ENCODE measurements around the gene RND2. TPM values are rescaled to one million over a fixed set of nuclear protein-coding genes. Genes with fewer than 3 reads are reported as not detected.
A peak's percentile ranks its signal among the peaks of the same experiment; 100 is the strongest.

Gene RND2
- total and polyA plus RNA-seq, 2 of the 13 experiments (the other 11 are each of a cell fraction or from before 2014, with no cell fraction given) = 0.05 to 0.11 TPM

GRCh38 chr17:43010667-43011308 is 14.2 kb upstream of the RND2 start (continued):
- TF ChIP-seq HOMEZ (CRISPR knock-in tag; IDR thresholded peaks at IDR 0.05; ENCODE audit: low read depth) (peak; percentile 88; the same call in 1 of the 2 replicates), ZKSCAN1 (IDR thresholded peaks at IDR 0.05; ENCODE audit: low read length) (0 out of 2 replicates have a peak, but pooled peaks have one; percentile 17), SPEN (CRISPR knock-in tag; IDR thresholded peaks at IDR 0.05; ENCODE audit: low read depth) (peak; percentile 31; the same call in 1 of the 2 replicates), TOE1 (CRISPR knock-in tag; IDR thresholded peaks at IDR 0.05) (no peak), PHF21A (CRISPR knock-in tag; IDR thresholded peaks at IDR 0.05) (peak; percentile 93), ISL2 (CRISPR knock-in tag; IDR thresholded peaks at IDR 0.05) (peak; percentile 37; the same call in 1 of the 2 replicates), TP53 (CRISPR knock-in tag; conservative IDR thresholded peaks at IDR 0.05) (no peak), RXRA (CRISPR knock-in tag; IDR thresholded peaks at IDR 0.05) (peak; percentile 86; the same call in 1 of the 2 replicates), RCOR2 (CRISPR knock-in tag; IDR thresholded peaks at IDR 0.05) (peak; percentile 61; the same call in 1 of the 2 replicates)
- TF ChIP-seq, protein P1, sequence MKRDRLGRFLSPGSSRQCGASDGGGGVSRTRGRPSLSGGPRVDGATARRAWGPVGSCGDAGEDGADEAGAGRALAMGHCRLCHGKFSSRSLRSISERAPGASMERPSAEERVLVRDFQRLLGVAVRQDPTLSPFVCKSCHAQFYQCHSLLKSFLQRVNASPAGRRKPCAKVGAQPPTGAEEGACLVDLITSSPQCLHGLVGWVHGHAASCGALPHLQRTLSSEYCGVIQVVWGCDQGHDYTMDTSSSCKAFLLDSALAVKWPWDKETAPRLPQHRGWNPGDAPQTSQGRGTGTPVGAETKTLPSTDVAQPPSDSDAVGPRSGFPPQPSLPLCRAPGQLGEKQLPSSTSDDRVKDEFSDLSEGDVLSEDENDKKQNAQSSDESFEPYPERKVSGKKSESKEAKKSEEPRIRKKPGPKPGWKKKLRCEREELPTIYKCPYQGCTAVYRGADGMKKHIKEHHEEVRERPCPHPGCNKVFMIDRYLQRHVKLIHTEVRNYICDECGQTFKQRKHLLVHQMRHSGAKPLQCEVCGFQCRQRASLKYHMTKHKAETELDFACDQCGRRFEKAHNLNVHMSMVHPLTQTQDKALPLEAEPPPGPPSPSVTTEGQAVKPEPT (CRISPR knock-in tag; IDR thresholded peaks at IDR 0.05; ENCODE audit: low read depth) = no peak
- TF ChIP-seq, protein P2, sequence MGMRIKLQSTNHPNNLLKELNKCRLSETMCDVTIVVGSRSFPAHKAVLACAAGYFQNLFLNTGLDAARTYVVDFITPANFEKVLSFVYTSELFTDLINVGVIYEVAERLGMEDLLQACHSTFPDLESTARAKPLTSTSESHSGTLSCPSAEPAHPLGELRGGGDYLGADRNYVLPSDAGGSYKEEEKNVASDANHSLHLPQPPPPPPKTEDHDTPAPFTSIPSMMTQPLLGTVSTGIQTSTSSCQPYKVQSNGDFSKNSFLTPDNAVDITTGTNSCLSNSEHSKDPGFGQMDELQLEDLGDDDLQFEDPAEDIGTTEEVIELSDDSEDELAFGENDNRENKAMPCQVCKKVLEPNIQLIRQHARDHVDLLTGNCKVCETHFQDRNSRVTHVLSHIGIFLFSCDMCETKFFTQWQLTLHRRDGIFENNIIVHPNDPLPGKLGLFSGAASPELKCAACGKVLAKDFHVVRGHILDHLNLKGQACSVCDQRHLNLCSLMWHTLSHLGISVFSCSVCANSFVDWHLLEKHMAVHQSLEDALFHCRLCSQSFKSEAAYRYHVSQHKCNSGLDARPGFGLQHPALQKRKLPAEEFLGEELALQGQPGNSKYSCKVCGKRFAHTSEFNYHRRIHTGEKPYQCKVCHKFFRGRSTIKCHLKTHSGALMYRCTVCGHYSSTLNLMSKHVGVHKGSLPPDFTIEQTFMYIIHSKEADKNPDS (CRISPR knock-in tag; IDR thresholded peaks at IDR 0.05) = 0 out of 2 replicates have a peak, but pooled peaks have one; percentile 43
- TF ChIP-seq, protein P3, sequence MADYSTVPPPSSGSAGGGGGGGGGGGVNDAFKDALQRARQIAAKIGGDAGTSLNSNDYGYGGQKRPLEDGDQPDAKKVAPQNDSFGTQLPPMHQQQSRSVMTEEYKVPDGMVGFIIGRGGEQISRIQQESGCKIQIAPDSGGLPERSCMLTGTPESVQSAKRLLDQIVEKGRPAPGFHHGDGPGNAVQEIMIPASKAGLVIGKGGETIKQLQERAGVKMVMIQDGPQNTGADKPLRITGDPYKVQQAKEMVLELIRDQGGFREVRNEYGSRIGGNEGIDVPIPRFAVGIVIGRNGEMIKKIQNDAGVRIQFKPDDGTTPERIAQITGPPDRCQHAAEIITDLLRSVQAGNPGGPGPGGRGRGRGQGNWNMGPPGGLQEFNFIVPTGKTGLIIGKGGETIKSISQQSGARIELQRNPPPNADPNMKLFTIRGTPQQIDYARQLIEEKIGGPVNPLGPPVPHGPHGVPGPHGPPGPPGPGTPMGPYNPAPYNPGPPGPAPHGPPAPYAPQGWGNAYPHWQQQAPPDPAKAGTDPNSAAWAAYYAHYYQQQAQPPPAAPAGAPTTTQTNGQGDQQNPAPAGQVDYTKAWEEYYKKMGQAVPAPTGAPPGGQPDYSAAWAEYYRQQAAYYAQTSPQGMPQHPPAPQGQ (CRISPR knock-in tag; IDR thresholded peaks at IDR 0.05; ENCODE audit: borderline replicate concordance) = no peak
- TF ChIP-seq, protein P4, sequence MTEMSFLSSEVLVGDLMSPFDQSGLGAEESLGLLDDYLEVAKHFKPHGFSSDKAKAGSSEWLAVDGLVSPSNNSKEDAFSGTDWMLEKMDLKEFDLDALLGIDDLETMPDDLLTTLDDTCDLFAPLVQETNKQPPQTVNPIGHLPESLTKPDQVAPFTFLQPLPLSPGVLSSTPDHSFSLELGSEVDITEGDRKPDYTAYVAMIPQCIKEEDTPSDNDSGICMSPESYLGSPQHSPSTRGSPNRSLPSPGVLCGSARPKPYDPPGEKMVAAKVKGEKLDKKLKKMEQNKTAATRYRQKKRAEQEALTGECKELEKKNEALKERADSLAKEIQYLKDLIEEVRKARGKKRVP (CRISPR knock-in tag; IDR thresholded peaks at IDR 0.05) = peak in 1 of 2 experiments; percentile 55; a peak in 1 of 4 replicates

Data from HepG2 (cell line).